ENCODE results near the gene SPOCK1.

SPOCK1 gene

GRCh38 chr5:137126829-137127228 is 372.3 kb downstream of the SPOCK1 start:
- Histone ChIP-seq H4K8ac (ENCODE audit: low read length) (no peak overlapping the region), H3K9ac (ENCODE audit: low read length) (no peak overlapping the region), H3K27me3 (ENCODE audit: control insufficient read depth in 1 of 2, insufficient read depth in 1 of 2, low read length in 2 of 2) (no peaks in the 10 kb centered on the region), H2AFZ (ENCODE audit: low read depth, low read length) (no peak overlapping the region), H2BK15ac (ENCODE audit: low read depth, poor library complexity, severe bottlenecking) (no peak overlapping the region), H4K91ac (ENCODE audit: low read length) (no peak overlapping the region), H2BK12ac (ENCODE audit: low read length in 2 of 2) (no peak overlapping the region), H3K14ac (ENCODE audit: low read length in 2 of 2) (no peak overlapping the region), H3K9me3 (ENCODE audit: control insufficient read depth, low read length) (peaks cover 2% of the 10 kb centered on the region), H3K4me2 (ENCODE audit: low read length, poor library complexity, severe bottlenecking) (no peak overlapping the region), H3K23ac (ENCODE audit: low read length in 2 of 2) (no peak overlapping the region), H3K4me3 (ENCODE audit: insufficient read depth in 1 of 2, low read depth in 1 of 2, low read length in 2 of 2) (no peak overlapping the region), H3K36me3 (ENCODE audit: control insufficient read depth in 1 of 2, insufficient read depth in 2 of 2, low read depth in 1 of 2, low read length in 2 of 2) (no peaks in the 10 kb centered on the region), H3K18ac (ENCODE audit: low read depth in 1 of 2, low read length in 2 of 2) (no peak overlapping the region), H2BK5ac (ENCODE audit: low read depth, low read length, poor library complexity, severe bottlenecking) (no peak overlapping the region), H2BK120ac (ENCODE audit: low read depth, low read length) (no peak overlapping the region), H3K4me1 (ENCODE audit: control insufficient read depth, insufficient read depth, low read depth, low read length) (peaks cover 2% of the 10 kb centered on the region), H3K4ac (ENCODE audit: low read depth in 1 of 2, low read length in 2 of 2) (no peak overlapping the region), H2AK5ac (ENCODE audit: low read length, severe bottlenecking) (no peak overlapping the region), H3K27ac (ENCODE audit: low read length, poor library complexity, severe bottlenecking) (no peak overlapping the region), H3K79me1 (replicated peaks; ENCODE audit: low read length, poor library complexity, severe bottlenecking) (no peaks in the 10 kb centered on the region)
- WGBS = 77% methylated on average over 1 of the region's 1 CpG
- no peak for DNase-seq

GRCh38 chr5:137122558-137122957 is 376.6 kb downstream of the SPOCK1 start:
- no peak overlapping the region for H3K4me3 ChIP-seq (ENCODE audit: insufficient read depth in 1 of 2, low read depth in 1 of 2, low read length in 2 of 2)
- no peak overlapping the region for H3K18ac ChIP-seq (ENCODE audit: low read depth in 1 of 2, low read length in 2 of 2)

GRCh38 chr5:137122075-137122474 is 377.1 kb downstream of the SPOCK1 start:
- no peak overlapping the region for H3K23ac ChIP-seq (ENCODE audit: low read length in 2 of 2)
- no peak overlapping the region for H4K91ac ChIP-seq (ENCODE audit: low read length)
- no peak overlapping the region for H3K4me2 ChIP-seq (ENCODE audit: low read length, poor library complexity, severe bottlenecking)
- 73% methylated on average over 1 of the region's 3 CpGs for WGBS
- H2BK12ac ChIP-seq (ENCODE audit: low read length in 2 of 2) = no peak overlapping the region
- H3K4ac ChIP-seq (ENCODE audit: low read depth in 1 of 2, low read length in 2 of 2) = no peak overlapping the region
- H3K4me3 ChIP-seq (ENCODE audit: insufficient read depth in 1 of 2, low read depth in 1 of 2, low read length in 2 of 2) = no peak overlapping the region
- H3K36me3 ChIP-seq (ENCODE audit: control insufficient read depth in 1 of 2, insufficient read depth in 2 of 2, low read depth in 1 of 2, low read length in 2 of 2) = no peaks in the 10 kb centered on the region
- no peak overlapping the region for H4K8ac ChIP-seq (ENCODE audit: low read length)
- no peaks in the 10 kb centered on the region for H3K79me1 ChIP-seq (replicated peaks; ENCODE audit: low read length, poor library complexity, severe bottlenecking)
- H2AK5ac ChIP-seq (ENCODE audit: low read length, severe bottlenecking) = no peak overlapping the region
- H3K9ac ChIP-seq (ENCODE audit: low read length) = no peak overlapping the region
- no peak for DNase-seq
- H3K9me3 ChIP-seq (ENCODE audit: control insufficient read depth, low read length) = no peaks in the 10 kb centered on the region
- no peak overlapping the region for H2BK15ac ChIP-seq (ENCODE audit: low read depth, poor library complexity, severe bottlenecking)
- H3K27me3 ChIP-seq (ENCODE audit: control insufficient read depth in 1 of 2, insufficient read depth in 1 of 2, low read length in 2 of 2) = no peaks in the 10 kb centered on the region
- no peak overlapping the region for H2BK120ac ChIP-seq (ENCODE audit: low read depth, low read length)
- no peak overlapping the region for H2AFZ ChIP-seq (ENCODE audit: low read depth, low read length)
- H3K14ac ChIP-seq (ENCODE audit: low read length in 2 of 2) = no peak overlapping the region
- H2BK5ac ChIP-seq (ENCODE audit: low read depth, low read length, poor library complexity, severe bottlenecking) = no peak overlapping the region
- no peak overlapping the region for H3K27ac ChIP-seq (ENCODE audit: low read length, poor library complexity, severe bottlenecking)
- no peak overlapping the region for H3K18ac ChIP-seq (ENCODE audit: low read depth in 1 of 2, low read length in 2 of 2)
- H3K4me1 ChIP-seq (ENCODE audit: control insufficient read depth, insufficient read depth, low read depth, low read length) = no peaks in the 10 kb centered on the region

More at GRCh38 chr5:137122558-137122957, 376.6 kb downstream of the SPOCK1 start:
- Histone ChIP-seq H3K9me3 (ENCODE audit: control insufficient read depth, low read length) (no peaks in the 10 kb centered on the region), H3K79me1 (replicated peaks; ENCODE audit: low read length, poor library complexity, severe bottlenecking) (no peaks in the 10 kb centered on the region), H3K4me2 (ENCODE audit: low read length, poor library complexity, severe bottlenecking) (no peak overlapping the region), H3K27ac (ENCODE audit: low read length, poor library complexity, severe bottlenecking) (no peak overlapping the region), H2AK5ac (ENCODE audit: low read length, severe bottlenecking) (no peak overlapping the region), H2BK15ac (ENCODE audit: low read depth, poor library complexity, severe bottlenecking) (no peak overlapping the region), H3K9ac (ENCODE audit: low read length) (no peak overlapping the region), H2BK120ac (ENCODE audit: low read depth, low read length) (no peak overlapping the region), H4K8ac (ENCODE audit: low read length) (no peak overlapping the region), H2BK12ac (ENCODE audit: low read length in 2 of 2) (no peak overlapping the region), H4K91ac (ENCODE audit: low read length) (no peak overlapping the region), H3K14ac (ENCODE audit: low read length in 2 of 2) (no peak overlapping the region), H2BK5ac (ENCODE audit: low read depth, low read length, poor library complexity, severe bottlenecking) (no peak overlapping the region), H3K36me3 (ENCODE audit: control insufficient read depth in 1 of 2, insufficient read depth in 2 of 2, low read depth in 1 of 2, low read length in 2 of 2) (no peaks in the 10 kb centered on the region), H3K4me1 (ENCODE audit: control insufficient read depth, insufficient read depth, low read depth, low read length) (no peaks in the 10 kb centered on the region), H3K4ac (ENCODE audit: low read depth in 1 of 2, low read length in 2 of 2) (no peak overlapping the region), H3K23ac (ENCODE audit: low read length in 2 of 2) (no peak overlapping the region), H2AFZ (ENCODE audit: low read depth, low read length) (no peak overlapping the region), H3K27me3 (ENCODE audit: control insufficient read depth in 1 of 2, insufficient read depth in 1 of 2, low read length in 2 of 2) (no peaks in the 10 kb centered on the region)
- 78% methylated on average over 2 of the region's 2 CpGs for WGBS
- no peak for DNase-seq

GRCh38 chr5:137119321-137119720 is 379.8 kb downstream of the SPOCK1 start:
- no peak overlapping the region for H4K8ac ChIP-seq (ENCODE audit: low read length)
- no peak overlapping the region for H2BK120ac ChIP-seq (ENCODE audit: low read depth, low read length)
- no peak for DNase-seq
- H3K4me1 ChIP-seq (ENCODE audit: control insufficient read depth, insufficient read depth, low read depth, low read length) = no peaks in the 10 kb centered on the region
- no peak overlapping the region for H3K4me3 ChIP-seq (ENCODE audit: insufficient read depth in 1 of 2, low read depth in 1 of 2, low read length in 2 of 2)
- no peak overlapping the region for H3K23ac ChIP-seq (ENCODE audit: low read length in 2 of 2)
- H3K27me3 ChIP-seq (ENCODE audit: control insufficient read depth in 1 of 2, insufficient read depth in 1 of 2, low read length in 2 of 2) = no peaks in the 10 kb centered on the region
- H2AFZ ChIP-seq (ENCODE audit: low read depth, low read length) = no peak overlapping the region
- no peak overlapping the region for H4K91ac ChIP-seq (ENCODE audit: low read length)
- H3K36me3 ChIP-seq (ENCODE audit: control insufficient read depth in 1 of 2, insufficient read depth in 2 of 2, low read depth in 1 of 2, low read length in 2 of 2) = no peaks in the 10 kb centered on the region
- WGBS = 42% methylated on average over 4 of the region's 6 CpGs
- H2BK5ac ChIP-seq (ENCODE audit: low read depth, low read length, poor library complexity, severe bottlenecking) = no peak overlapping the region
- no peaks in the 10 kb centered on the region for H3K79me1 ChIP-seq (replicated peaks; ENCODE audit: low read length, poor library complexity, severe bottlenecking)
- H3K9ac ChIP-seq (ENCODE audit: low read length) = no peak overlapping the region
- H3K4me2 ChIP-seq (ENCODE audit: low read length, poor library complexity, severe bottlenecking) = no peak overlapping the region
- no peak overlapping the region for H2BK15ac ChIP-seq (ENCODE audit: low read depth, poor library complexity, severe bottlenecking)
- H3K14ac ChIP-seq (ENCODE audit: low read length in 2 of 2) = no peak overlapping the region
- no peak overlapping the region for H2BK12ac ChIP-seq (ENCODE audit: low read length in 2 of 2)
- H3K9me3 ChIP-seq (ENCODE audit: control insufficient read depth, low read length) = no peaks in the 10 kb centered on the region
- H2AK5ac ChIP-seq (ENCODE audit: low read length, severe bottlenecking) = no peak overlapping the region
- no peak overlapping the region for H3K4ac ChIP-seq (ENCODE audit: low read depth in 1 of 2, low read length in 2 of 2)
- no peak overlapping the region for H3K18ac ChIP-seq (ENCODE audit: low read depth in 1 of 2, low read length in 2 of 2)
- no peak overlapping the region for H3K27ac ChIP-seq (ENCODE audit: low read length, poor library complexity, severe bottlenecking)
